ENCODE results near the gene CST4. TPM values are rescaled to one million over a fixed set of nuclear protein-coding genes. Genes with fewer than 3 reads are reported as not detected.

CST4 gene
- total and polyA plus RNA-seq, 2 experiments from 2014 or later = 0.23 TPM; not detected in 1

GRCh38 chr20:23646106-23646873, 42.5 kb downstream of the CST4 start:
- no peaks in the 10 kb centered on the region for H3K27me3 ChIP-seq
- no peaks in the 10 kb centered on the region for H3K36me3 ChIP-seq (replicated peaks; ENCODE audit: insufficient read depth, low read depth)
- WGBS (ENCODE audit: low lambda C conversion rate, missing lambda C conversion rate) = 68% methylated on average over 4 of the region's 4 CpGs
- H3K9me3 ChIP-seq (ENCODE audit: low read depth) = no peaks in the 10 kb centered on the region
- no peak overlapping the region for H2AFZ ChIP-seq
- no peak overlapping the region for H3K27ac ChIP-seq
- no peak overlapping the region for H3K4me2 ChIP-seq
- H3K4me3 ChIP-seq = no peak overlapping the region
- H3K9me2 ChIP-seq (replicated peaks; ENCODE audit: insufficient read depth) = no peaks in the 10 kb centered on the region
- H4K20me1 ChIP-seq (ENCODE audit: insufficient read depth, poor library complexity, severe bottlenecking) = no peaks in the 10 kb centered on the region
- H3K4me1 ChIP-seq (ENCODE audit: insufficient read depth) = no peaks in the 10 kb centered on the region
- DNase-seq (ENCODE audit: low spot score) = no peak
- no peaks in the 10 kb centered on the region for H3K79me2 ChIP-seq
- TF ChIP-seq EZH2 (IDR thresholded peaks at IDR 0.05; ENCODE audit: borderline replicate concordance) = no peak
- no peak for TF ChIP-seq EZH2phosphoT487 (IDR thresholded peaks at IDR 0.05; ENCODE audit: low read depth, severe bottlenecking, unreplicated experiment)
- TF ChIP-seq CTCF (IDR thresholded peaks at IDR 0.05; ENCODE audit: poor library complexity) = no peak

GRCh38 chr20:23645575-23645974, 43.3 kb downstream of the CST4 start:
- Histone ChIP-seq H3K4me1 (ENCODE audit: insufficient read depth) (no peaks in the 10 kb centered on the region), H3K79me2 (no peaks in the 10 kb centered on the region), H3K27me3 (no peaks in the 10 kb centered on the region), H3K27ac (no peak overlapping the region), H3K36me3 (replicated peaks; ENCODE audit: insufficient read depth, low read depth) (no peaks in the 10 kb centered on the region), H3K4me3 (no peak overlapping the region), H2AFZ (no peak overlapping the region), H3K9me3 (ENCODE audit: low read depth) (no peaks in the 10 kb centered on the region), H3K4me2 (no peak overlapping the region), H4K20me1 (ENCODE audit: insufficient read depth, poor library complexity, severe bottlenecking) (no peaks in the 10 kb centered on the region), H3K9me2 (replicated peaks; ENCODE audit: insufficient read depth) (no peaks in the 10 kb centered on the region)
- no peak for TF ChIP-seq CTCF (IDR thresholded peaks at IDR 0.05; ENCODE audit: poor library complexity)
- no peak for TF ChIP-seq EZH2 (IDR thresholded peaks at IDR 0.05; ENCODE audit: borderline replicate concordance)
- no peak for TF ChIP-seq EZH2phosphoT487 (IDR thresholded peaks at IDR 0.05; ENCODE audit: low read depth, severe bottlenecking, unreplicated experiment)
- no peak for DNase-seq (ENCODE audit: low spot score)
- 88% methylated on average over 1 of the region's 1 CpG for WGBS (ENCODE audit: low lambda C conversion rate, missing lambda C conversion rate)

GRCh38 chr20:23644164-23644563, 44.7 kb downstream of the CST4 start:
- H3K4me2 ChIP-seq = no peak overlapping the region
- H3K27ac ChIP-seq = no peak overlapping the region
- H2AFZ ChIP-seq = no peak overlapping the region
- H3K4me3 ChIP-seq = no peak overlapping the region
- no peaks in the 10 kb centered on the region for H4K20me1 ChIP-seq (ENCODE audit: insufficient read depth, poor library complexity, severe bottlenecking)
- no peaks in the 10 kb centered on the region for H3K4me1 ChIP-seq (ENCODE audit: insufficient read depth)
- H3K9me2 ChIP-seq (replicated peaks; ENCODE audit: insufficient read depth) = no peaks in the 10 kb centered on the region
- H3K79me2 ChIP-seq = no peaks in the 10 kb centered on the region
- WGBS (ENCODE audit: low lambda C conversion rate, missing lambda C conversion rate) = 98% methylated on average over 7 of the region's 7 CpGs
- DNase-seq (ENCODE audit: low spot score) = no peak
- TF ChIP-seq EZH2phosphoT487 (IDR thresholded peaks at IDR 0.05; ENCODE audit: low read depth, severe bottlenecking, unreplicated experiment) (no peak), CTCF (IDR thresholded peaks at IDR 0.05; ENCODE audit: poor library complexity) (no peak), EZH2 (IDR thresholded peaks at IDR 0.05; ENCODE audit: borderline replicate concordance) (no peak)
- H3K36me3 ChIP-seq (replicated peaks; ENCODE audit: insufficient read depth, low read depth) = no peaks in the 10 kb centered on the region
- no peaks in the 10 kb centered on the region for H3K9me3 ChIP-seq (ENCODE audit: low read depth)
- no peaks in the 10 kb centered on the region for H3K27me3 ChIP-seq

Measured in hepatocyte (in vitro differentiated cells).